ENCODE data around the gene ICA1.
"Not testable (repeated sequence)": the region's sequence is repeated elsewhere in the genome, so short reads cannot be mapped to it uniquely, and the experiment has no call there.

Gene ICA1

DNA sequence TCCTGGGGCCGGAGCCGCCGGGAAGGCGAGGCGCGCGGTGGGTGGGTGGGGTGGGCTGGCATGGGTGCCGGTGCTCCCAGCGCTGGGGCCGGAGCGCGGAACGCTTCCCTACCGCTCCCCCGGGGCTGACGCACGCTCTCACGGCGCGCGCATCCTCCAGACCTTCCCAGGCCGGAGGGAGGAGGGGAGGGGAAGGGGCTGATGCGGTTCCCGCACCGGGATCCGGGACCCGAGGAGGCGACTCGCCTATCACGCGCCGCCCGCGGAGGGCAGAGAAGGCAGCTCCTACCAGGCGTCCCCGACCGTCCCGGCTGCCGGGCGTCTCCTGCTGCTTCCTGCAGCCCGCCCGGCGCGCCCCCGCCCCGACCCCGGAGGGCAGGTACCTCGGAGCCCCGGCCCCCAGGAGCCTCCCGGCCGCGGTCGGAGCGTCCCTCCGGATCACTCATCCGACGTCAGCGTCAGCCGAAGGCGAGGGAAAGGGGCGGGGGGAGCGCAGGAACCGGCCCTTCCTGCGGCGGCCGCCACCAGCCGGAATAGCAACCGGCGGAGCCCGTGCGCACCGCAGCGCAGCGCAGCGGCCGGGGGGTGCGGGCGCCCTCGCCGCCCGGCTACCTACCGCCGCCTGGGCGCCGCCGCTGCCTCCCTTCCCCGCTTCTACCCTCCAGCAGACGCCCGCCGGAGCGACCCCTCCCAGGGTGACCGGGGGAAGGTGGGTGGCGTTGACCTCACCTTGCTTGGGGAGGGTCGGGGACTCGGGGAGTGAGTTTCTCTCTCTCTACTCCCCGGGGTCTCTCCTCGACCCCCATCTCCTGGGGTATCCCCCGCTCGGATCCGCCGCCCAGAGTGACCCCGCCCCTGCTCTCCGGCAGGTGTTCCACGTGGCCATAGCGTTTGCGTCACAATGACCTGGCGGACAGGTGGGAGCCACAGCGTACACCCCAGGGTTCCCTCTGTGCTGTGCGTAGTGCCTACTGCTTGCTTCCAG lies at the start of gene ICA1:
Gene ICA1, minus strand, starts transcription at position 457 of the 985 bp plus-strand sequence. CDS start 26,241 bp downstream, outside the sequence.
- peak; percentile 26 for DNase-seq (ENCODE audit: low read depth)

DNA sequence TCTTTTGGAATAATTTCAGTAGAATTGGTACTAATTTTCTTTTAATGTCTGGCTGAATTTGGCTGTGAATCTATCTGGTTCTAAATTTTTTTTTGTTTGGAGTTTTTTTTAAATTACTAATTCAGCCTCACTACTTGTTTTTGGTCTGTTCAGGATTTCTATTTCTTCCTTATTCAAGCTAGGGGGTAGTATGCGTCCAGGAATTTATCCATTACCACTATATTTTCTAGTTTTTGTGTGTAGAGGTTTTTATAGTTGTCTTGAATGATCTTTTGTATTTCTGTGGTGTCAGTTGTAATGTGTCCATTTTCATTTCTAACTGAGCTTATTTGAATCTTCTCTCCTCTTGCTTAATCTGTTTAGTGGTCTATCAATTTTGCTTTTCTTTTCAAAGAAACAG lies 48.9 kb upstream of the ICA1 start:
- DNase-seq (ENCODE audit: low read depth) = no peak

DNA sequence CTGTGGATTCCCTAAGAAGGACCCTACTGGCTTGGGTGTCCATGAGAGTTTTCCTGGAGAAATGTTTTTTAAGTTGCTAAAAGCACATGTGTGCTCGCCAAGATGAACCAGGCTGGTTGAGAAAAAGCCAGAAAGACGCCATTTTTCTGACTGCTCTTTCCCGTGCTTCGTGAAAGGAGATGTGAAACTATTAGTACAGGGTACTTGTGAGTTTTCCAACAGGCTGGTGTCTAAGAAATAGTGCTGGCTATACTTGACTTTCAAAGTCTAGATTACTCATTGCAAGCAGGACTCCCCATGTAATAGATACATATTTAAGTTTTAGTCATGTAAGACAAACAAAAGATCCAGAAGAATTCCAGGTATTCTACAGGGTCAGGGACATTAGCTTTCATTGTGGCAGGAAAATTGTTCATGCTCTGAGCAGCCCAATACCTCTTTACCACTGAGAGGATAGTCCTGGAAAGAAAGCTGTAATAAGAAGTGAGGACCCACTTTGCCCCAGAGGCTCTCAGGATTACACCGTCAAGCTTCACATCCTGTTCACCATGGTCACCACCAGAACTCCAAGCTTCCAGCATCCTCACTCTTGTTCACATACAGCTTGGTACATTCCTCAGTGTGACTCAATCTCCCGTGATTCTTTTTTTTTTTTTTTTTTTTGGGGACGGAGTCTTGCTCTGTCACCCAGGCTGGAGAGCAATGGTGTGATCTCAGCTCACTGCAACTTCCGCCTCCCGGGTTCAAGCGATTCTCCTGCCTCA lies 43.8 kb upstream of the ICA1 start:
- DNase-seq (ENCODE audit: low read depth) = no peak

GRCh38 chr7:8305104-8305503 lies 43.1 kb upstream of the ICA1 start:
- DNase-seq (ENCODE audit: low read depth) = no peak

- DNase-seq (ENCODE audit: low read depth) = no peak
Observed at GRCh38 chr7:8303904-8304528, 42.0 kb upstream of the ICA1 start.

- DNase-seq (ENCODE audit: low read depth) = not testable (repeated sequence)
Observed at GRCh38 chr7:8297023-8297422, 35.1 kb upstream of the ICA1 start.

DNA sequence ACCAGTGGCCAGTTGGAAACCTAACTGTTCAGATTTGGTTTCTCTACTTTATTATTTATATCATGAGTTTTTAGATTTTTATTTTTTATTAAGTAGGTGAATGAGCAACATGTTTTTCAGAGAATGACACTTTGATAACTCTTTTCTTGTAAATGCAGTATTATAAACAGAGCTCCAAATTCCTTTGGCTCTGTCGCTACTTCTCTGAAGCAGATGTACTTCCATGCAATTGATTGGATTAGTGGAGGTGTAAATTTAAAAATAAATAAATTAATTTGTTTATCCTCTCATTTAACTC lies 34.3 kb upstream of the ICA1 start:
- DNase-seq (ENCODE audit: low read depth) = no peak

DNA sequence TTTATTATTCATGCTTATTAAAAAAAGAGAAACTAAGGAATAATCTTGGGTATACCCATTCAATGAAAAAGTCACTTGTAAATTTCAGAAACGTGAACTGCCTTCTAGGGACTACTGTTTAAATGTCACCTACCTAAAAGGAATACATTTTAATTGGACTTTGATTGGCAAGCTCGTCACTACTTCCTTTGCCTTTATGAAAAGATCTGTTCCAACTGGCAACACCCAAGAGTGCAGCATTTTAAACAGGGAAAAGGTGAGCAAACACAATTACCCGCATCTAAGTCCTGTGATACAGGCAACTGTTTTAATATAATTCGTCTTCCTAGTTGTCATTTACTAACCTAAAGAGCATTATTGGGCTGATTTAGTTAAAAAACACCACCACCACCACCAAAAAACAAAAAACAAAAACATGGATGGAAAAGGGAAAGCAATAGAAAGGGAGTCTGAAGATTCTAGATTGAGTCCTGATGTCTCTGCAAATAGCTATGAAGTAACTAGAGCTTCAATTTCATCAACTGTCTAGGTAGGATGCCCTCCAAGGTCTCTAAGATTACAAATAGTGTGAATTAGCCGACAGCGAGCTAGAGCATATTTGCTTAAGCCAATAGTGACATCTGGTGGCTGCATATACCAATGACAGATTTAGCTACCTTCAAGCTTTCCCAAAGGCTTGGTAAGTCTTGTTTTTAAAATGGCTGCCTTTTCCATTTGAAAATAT lies 33.8 kb upstream of the ICA1 start:
- peak; percentile 83 for DNase-seq (ENCODE audit: low read depth)

DNA sequence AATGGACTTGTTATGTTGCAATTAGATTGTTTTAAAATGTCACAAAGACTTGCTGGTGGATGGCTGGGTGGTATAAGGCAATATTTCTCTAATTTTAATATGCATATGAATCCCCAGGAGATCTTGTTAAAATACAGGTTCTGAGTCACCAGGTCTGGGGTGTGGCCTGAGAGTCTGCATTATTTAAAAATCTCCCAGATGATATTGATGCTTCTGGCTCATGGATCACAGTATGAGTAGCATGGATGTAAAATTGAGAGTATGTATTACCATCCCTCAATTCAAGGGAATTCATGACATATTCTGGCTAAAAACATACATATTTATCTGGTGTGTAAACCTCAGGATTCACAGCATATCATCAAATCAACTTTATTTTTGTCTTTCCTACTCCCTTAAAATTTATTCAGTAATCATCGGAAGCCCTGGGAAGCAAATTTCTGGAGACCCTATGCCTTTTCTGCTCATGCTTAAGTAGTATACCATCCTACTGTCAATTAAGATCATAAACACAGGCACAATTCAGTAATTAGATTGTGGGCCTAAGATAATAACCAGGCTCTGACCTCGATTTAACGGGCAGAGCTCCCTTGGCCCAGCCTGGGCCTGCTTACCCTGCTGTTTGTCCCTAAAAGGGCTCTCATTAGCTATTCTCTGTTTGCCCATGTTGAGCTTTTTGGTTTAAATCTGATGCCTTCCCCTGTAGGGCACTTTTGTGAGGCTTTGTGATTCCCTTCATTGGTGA lies 29.6 kb upstream of the ICA1 start:
- DNase-seq (ENCODE audit: low read depth) = no peak

GRCh38 chr7:8290645-8291308 lies 28.8 kb upstream of the ICA1 start:
- DNase-seq (ENCODE audit: low read depth) = no peak

- DNase-seq (ENCODE audit: low read depth) = no peak
Observed at GRCh38 chr7:8286118-8286517, 24.2 kb upstream of the ICA1 start.

DNA sequence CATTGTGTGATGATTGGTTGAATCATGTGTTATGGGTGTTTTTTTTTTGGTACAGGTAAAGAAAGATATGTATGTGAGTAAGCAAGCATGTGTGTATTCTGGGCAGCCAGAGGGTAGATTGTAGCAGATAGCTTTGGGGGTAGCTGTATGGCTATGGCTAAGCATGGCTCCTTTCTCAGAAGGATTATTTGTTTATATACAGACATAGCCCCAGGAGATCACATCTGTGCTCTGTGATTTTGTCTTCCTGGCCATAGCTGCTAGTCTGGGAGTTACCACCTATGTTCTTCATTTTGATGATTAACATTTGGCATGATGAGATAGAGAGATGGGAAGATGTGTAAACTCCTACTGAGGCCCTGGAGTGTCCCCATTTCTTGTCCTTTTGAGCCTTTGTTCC lies 23.2 kb upstream of the ICA1 start:
- no peak for DNase-seq (ENCODE audit: low read depth)

DNA sequence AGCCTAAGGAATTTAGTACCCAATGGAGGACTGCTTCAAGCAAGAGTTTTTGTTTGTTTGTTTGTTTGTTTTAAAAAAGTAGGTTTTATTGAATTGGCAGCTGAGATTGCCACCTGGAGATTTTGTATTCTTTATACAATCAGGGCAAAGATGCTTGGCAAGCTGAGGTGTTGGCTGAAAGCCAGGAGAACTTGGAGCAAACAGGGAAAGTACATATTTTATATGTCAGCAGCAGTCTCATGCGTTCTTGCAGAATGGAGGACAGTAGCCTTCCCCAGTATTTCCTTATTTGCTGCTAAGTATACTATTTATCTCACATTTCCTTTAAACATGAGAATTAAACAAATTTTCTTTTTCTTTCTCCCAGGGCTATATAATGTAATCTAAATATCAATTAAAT lies 22.6 kb upstream of the ICA1 start:
- DNase-seq (ENCODE audit: low read depth) = no peak

GRCh38 chr7:8283968-8284367 lies 22.0 kb upstream of the ICA1 start:
- DNase-seq (ENCODE audit: low read depth) = no peak

DNA sequence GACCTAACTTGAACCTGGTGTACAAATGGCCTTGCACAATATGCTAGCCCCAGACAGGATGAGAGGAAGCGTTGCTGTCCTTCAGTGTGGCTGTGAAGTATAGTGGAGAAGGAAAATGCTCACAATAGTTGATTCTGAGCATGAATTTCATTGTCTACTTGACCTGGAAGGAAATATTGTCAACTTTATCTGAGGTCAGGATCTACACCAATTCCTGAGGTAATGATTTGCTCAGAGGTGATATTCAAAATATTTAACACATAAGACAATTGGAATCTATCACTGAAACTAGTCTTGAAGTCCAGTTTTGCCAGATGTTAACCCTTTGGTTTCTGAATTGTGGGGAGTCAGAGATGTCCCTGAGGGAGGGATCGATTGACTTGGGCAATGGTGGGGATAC lies 20.9 kb upstream of the ICA1 start:
- DNase-seq (ENCODE audit: low read depth) = no peak

DNA sequence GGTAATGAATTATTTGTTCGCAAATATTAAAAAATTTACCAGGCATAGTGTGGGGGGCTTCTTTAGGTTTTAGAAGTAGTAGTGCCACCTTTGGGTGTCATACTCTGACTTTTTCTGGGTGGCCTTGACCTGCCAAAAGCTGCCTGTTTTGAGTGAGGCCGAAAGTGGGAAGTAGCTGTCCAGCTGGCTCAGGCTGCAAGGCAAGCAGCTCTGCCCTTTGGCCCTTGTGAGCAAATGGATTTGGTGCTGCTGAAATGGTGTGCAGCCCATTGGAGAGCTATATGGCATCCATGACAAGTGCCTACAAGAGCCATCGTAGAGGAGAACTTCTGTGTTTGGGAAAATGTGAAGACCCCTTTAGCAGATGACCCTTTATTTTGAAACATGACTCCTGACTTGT lies 20.2 kb upstream of the ICA1 start:
- DNase-seq (ENCODE audit: low read depth) = no peak

DNA sequence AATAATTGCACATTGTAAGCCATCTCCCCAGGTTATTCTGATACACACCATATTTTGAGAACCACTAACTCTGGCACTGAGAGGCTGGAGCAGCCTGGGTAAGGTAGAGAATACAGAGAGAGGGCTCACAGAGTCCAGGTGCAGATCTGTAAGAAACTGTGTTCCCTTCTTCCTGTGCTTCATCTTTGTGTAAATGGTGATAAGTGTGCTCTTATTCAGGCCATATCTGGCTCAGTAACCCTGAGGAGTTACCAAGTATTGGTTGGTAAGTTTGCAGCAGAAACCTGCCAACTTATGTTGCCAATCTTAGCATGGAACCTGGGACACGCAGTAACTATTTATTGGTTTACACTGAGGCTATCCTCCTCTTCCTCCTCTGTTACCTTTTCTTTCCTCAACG lies 16.2 kb upstream of the ICA1 start:
- DNase-seq (ENCODE audit: low read depth) = no peak

DNA sequence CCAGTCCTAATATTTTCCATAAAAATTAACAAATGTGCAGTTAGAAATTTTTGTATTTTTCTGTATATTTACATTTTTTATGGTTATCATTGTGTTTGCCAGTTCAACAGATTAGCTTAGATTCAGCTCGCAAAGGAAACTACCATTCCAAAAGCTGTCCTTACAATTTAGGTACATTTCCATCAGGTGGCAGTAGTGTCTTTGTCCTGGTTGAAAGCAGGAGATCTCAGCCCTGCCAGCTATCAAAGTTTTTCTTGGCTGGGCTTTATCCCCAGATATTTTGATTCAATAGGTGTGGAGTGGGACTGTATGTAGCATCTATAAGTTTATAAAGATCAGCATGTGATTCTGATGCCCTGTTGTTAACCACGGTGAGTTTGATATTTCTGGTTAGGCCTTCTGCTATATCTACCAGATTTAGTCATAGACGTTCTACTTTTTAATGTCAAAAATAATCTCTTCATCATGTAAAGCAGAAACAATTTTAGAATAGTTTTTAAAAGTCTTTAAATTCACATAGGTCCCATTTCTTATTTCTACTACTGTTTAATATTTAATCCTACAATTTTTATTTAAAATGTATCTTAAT lies 15.5 kb upstream of the ICA1 start:
- DNase-seq (ENCODE audit: low read depth) = no peak

DNA sequence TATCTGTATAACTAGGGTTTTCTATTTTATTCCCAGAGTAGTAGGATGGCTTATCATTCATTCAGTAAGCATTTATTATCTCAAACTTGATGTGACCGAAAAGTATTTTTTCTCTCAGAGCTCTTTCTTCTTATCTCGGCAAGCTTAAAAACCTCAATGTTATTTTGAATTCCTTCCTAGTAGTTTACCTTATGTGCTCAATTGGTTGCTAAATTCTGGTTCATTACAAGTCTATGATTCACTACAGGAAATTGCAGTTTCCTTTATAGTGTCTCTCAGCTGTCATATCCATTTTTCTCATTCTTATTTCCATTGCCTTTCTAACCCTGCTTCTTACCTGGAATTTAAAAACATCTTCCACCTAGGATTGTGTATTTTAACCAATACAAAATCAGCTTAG lies 12.6 kb upstream of the ICA1 start:
- no peak for DNase-seq (ENCODE audit: low read depth)

- no peak for DNase-seq (ENCODE audit: low read depth)
Observed at GRCh38 chr7:8271960-8272359, 10.0 kb upstream of the ICA1 start.

GRCh38 chr7:8263048-8263447 lies 1.1 kb upstream of the ICA1 start:
- no peak for DNase-seq (ENCODE audit: low read depth)
